GM23338 (cell line): ENCODE data around the gene PHETA2.

Source experiments
- CREB1 ChIP-seq: fragments of 250-450 bp; sonication (Bioruptor Pico); IDR thresholded peaks from 2 replicates; pipeline ENCODE4 v1.5.0; 2020; ENCODE audit warnings: low read depth, mild to moderate bottlenecking, moderate library complexity
- CTCF ChIP-seq, 2 experiments: fragments of 200-600 bp in 1 of 2; sonication (generic) in 1 of 2; conservative IDR thresholded peaks; 2 replicates each; pipeline versions ENCODE4 v1.5.1 to v1.6.1; 2016 to 2017; ENCODE audit warnings: antibody characterized with exemption in 2 of 2, low read depth in 2 of 2, mild to moderate bottlenecking in 2 of 2, moderate library complexity in 1 of 2
- EZH2phosphoT487 ChIP-seq: fragments of 200-600 bp; sonication (generic); IDR thresholded peaks from one replicate; pipeline ENCODE4 v1.8.1; 2018; ENCODE audit warnings: antibody characterized with exemption; ENCODE audit not compliant: unreplicated experiment
- POLR2AphosphoS5 ChIP-seq: IDR thresholded peaks from 2 replicates; pipeline ENCODE4 v1.6.1; 2016; ENCODE audit warnings: antibody characterized with exemption, low read depth
- REST ChIP-seq: IDR thresholded peaks from one replicate; pipeline ENCODE4 v1.6.1; 2018; ENCODE audit warnings: antibody characterized with exemption; ENCODE audit not compliant: unreplicated experiment
- STAT1 ChIP-seq: IDR thresholded peaks from one replicate; pipeline ENCODE4 v1.6.1; 2016; ENCODE audit warnings: antibody characterized with exemption; ENCODE audit not compliant: unreplicated experiment

GRCh38 chr22:42041784-42042183 is 32.3 kb upstream of the PHETA2 start:
- TF ChIP-seq CTCF (conservative IDR thresholded peaks at IDR 0.05; ENCODE audit: low read depth in 2 of 2) (no peak), EZH2phosphoT487 (no peak), STAT1 (no peak), POLR2AphosphoS5 (no peak), REST (no peak), CREB1 (CRISPR knock-in tag) (no peak)
